OCI-LY1 (cell line): ENCODE results near the gene AAK1.
"Not testable (repeated sequence)": the region's sequence is repeated elsewhere in the genome, so short reads cannot be mapped to it uniquely, and the experiment has no call there.

ENCODE experiments used
- CTCF ChIP-seq: fragments of 200-600 bp; sonication (generic), shearing (Covaris generic); IDR thresholded peaks from 2 replicates; pipeline ENCODE4 v1.5.1; 2017; ENCODE audit warnings: mild to moderate bottlenecking, antibody characterized with exemption, low read length, moderate library complexity, mixed read lengths
- EZH2 ChIP-seq: fragments of 200-600 bp; sonication (generic), shearing (Covaris generic); IDR thresholded peaks from 2 replicates; pipeline ENCODE4 v1.8.0; 2017; ENCODE audit warnings: borderline replicate concordance, mixed run types, mild to moderate bottlenecking, antibody characterized with exemption, low read length, moderate library complexity, mixed read lengths

- not testable (repeated sequence) for TF ChIP-seq CTCF, EZH2
Measured at GRCh38 chr2:69622017-69622540, 21.5 kb downstream of the AAK1 start.
